Measurements from ENCODE around the gene DFFA. TPM values are rescaled to one million over a fixed set of nuclear protein-coding genes. Genes with fewer than 3 reads are reported as not detected.
"Not testable (repeated sequence)": the region's sequence is repeated elsewhere in the genome, so short reads cannot be mapped to it uniquely, and the experiment has no call there.

The DFFA gene
- total RNA-seq, 1 experiment from 2014 or later = 40.6 TPM

DNA sequence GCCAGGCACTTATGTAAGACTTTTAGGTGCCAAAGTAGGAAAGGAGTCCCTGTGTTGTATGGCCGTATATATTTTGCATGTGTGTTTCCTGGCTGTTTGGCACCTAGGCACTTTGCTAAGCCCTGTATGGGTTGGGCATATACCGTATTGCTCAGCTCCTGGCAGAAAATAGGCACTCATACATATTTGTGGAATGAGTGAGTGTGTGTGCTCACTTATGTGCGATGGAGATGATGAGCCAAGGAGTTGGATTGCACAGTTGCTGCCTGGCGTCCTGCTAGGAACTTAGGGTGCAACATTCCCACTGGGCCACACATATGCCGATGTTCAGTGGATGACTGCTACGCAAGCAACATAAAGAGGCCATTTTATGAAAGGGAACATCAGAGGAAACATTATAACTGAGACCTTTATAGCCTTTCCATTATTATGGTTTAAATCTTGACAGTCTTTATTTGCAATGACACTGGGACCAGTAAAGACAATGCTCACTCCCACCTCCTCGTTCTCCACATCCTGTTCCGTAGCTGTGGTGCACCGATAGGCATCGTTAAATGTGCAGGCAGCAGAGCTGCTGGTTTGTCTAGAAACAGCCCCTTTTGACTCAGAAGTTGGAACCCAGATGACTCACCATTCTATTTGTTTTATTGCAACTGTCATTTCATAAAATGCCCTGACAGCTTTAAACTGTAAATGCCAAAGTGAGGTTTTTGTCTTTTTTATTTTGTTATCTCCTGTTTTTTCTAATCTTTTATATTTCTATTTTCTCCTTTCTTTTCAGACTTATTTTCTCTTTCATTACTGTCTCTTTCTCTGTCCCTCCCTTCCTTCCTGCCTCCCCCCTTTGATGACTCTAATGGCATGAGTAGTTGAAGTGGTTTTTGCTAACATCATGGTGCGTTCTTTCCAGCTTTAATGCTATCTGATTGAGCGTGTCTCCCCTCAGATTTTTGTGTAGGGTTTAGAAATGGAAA, 38.5 kb upstream of the DFFA start:
- Histone ChIP-seq H3K4me1 (replicated peaks) (peaks cover 45% of the 10 kb centered on the region), H3K4me3 (no peak overlapping the region), H3K27me3 (replicated peaks) (no peaks in the 10 kb centered on the region)

GRCh38 chr1:10509809-10510509, 37.6 kb upstream of the DFFA start:
- peak overlapping the region; percentile 89 for H3K27ac ChIP-seq
- no peak overlapping the region for H3K4me3 ChIP-seq
- no peaks in the 10 kb centered on the region; the same call in 1 of the 2 replicates for H3K36me3 ChIP-seq
- H3K4me1 ChIP-seq (replicated peaks) = peaks cover 45% of the 10 kb centered on the region
- DNase-seq (ENCODE audit: low read depth in 1 of 2, low spot score in 2 of 2) = no peak
- no peaks in the 10 kb centered on the region for H3K9me3 ChIP-seq (replicated peaks)
- no peaks in the 10 kb centered on the region for H3K27me3 ChIP-seq (replicated peaks)

More for the DNA sequence above, 38.5 kb upstream of the DFFA start:
- Histone ChIP-seq H3K9me3 (replicated peaks) (no peaks in the 10 kb centered on the region), H3K36me3 (no peaks in the 10 kb centered on the region; the same call in 1 of the 2 replicates), H3K27ac (peak overlapping the region; percentile 89)
- peak; percentile 84 to 86 for DNase-seq (ENCODE audit: low read depth in 1 of 2, low spot score in 2 of 2)

DNA sequence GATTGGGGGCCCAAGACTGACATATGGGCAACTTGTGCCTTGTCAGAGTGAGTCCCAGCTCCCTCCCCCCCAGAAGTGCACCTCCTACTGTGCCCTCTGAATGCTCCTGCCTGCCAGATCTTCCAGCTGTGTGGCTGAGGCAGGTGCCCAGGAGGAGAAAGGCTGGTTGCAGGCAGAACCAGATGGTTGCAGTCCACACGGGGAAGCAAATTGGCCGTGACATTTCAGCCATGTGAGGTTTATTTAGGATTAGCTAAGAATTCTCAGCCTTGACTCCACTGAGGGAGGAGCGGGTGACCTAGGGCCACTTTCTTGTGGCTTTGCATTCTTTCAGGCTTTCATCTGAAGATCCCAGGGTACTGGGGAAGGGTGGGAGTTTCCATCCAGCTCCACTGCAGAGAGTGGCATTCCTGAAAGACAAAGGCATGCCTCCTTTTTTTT, 36.2 kb upstream of the DFFA start:
- Histone ChIP-seq H3K4me1 (replicated peaks) (peaks cover 45% of the 10 kb centered on the region), H3K27me3 (replicated peaks) (no peaks in the 10 kb centered on the region), H3K9me3 (replicated peaks) (no peaks in the 10 kb centered on the region), H3K27ac (no peak overlapping the region), H3K4me3 (no peak overlapping the region), H3K36me3 (no peaks in the 10 kb centered on the region; the same call in 1 of the 2 replicates)
- DNase-seq (ENCODE audit: low read depth in 1 of 2, low spot score in 2 of 2) = peak; percentile 44 to 50

DNA sequence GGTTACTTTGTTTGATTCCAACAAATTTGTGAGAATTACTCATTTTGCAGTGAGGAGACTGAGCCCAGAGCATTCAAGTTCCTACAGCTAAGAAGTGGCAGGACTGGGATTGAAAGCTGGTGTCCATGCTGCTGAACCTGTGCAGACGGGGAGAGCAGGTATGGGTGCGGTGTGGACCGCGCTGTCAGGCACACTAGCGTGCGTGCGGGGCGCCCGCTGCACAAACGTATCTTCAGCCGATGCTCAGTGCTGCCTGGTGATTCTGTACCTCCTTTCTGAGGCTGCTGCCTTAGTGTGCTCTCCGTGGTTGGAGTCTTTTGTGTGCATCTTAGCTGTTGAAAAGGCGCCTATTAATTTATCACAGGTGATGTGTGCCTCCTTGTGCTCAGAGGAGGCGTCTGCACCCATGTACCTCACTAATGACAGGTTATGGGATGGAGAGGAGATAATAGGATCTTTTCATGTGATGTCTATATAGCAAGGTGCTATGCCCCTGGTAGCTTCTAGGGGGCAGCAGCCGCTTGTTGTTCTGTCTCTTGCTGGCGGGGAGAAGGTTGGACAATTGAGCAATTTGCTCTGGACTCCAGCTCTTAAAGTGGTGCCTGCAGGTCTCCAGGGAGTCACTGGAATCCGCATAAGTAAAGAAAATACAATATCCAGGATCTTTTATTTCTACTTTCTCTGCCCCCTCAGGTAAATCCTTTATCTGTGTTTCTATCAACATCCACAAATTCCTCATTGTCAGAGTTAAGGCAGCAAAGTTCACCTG, 35.0 kb upstream of the DFFA start:
- H3K36me3 ChIP-seq = no peaks in the 10 kb centered on the region; the same call in 1 of the 2 replicates
- H3K9me3 ChIP-seq (replicated peaks) = no peaks in the 10 kb centered on the region
- H3K4me3 ChIP-seq = no peak overlapping the region
- H3K27me3 ChIP-seq (replicated peaks) = no peaks in the 10 kb centered on the region
- peak; percentile 52 to 66 for DNase-seq (ENCODE audit: low read depth in 1 of 2, low spot score in 2 of 2)
- peaks cover 45% of the 10 kb centered on the region for H3K4me1 ChIP-seq (replicated peaks)
- no peak overlapping the region for H3K27ac ChIP-seq

GRCh38 chr1:10506677-10507047, 34.3 kb upstream of the DFFA start:
- no peak overlapping the region for H3K27ac ChIP-seq
- no peaks in the 10 kb centered on the region for H3K27me3 ChIP-seq (replicated peaks)
- no peaks in the 10 kb centered on the region; the same call in 1 of the 2 replicates for H3K36me3 ChIP-seq
- H3K4me1 ChIP-seq (replicated peaks) = peaks cover 39% of the 10 kb centered on the region
- H3K9me3 ChIP-seq (replicated peaks) = no peaks in the 10 kb centered on the region
- no peak overlapping the region for H3K4me3 ChIP-seq
- DNase-seq (ENCODE audit: low read depth in 1 of 2, low spot score in 2 of 2) = no peak

DNA sequence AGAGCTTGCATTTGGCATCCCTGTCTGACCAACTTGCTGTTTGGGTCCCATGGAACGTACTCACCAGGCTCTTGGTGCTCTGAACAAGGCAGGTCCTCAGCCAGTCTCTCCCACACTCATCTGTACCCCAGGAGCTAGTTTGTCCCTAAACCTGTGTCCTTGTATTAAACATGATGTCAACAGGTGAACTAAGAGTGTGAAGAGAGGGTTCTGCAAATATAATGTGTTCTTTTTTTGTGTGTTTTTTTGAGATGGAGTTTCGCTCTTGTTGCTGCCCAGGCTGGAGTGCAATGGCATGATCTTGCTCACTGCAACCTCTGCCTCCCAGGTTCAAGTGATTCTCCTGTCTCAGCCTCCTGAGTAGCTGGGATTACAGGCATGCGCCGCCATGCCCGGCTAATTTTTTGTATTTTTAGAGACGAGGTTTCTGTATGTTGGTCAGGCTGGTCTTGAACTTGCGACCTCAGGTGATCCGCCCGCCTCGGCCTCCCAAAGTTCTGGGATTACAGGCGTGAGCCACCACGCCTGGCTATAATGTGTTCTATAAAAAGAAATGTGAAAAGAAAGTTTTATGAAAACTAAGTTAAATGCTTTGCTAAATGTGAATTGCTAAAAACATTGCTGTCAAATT, 33.8 kb upstream of the DFFA start:
- H3K4me3 ChIP-seq; H3K27me3 ChIP-seq (replicated peaks); H3K27ac ChIP-seq; H3K36me3 ChIP-seq; H3K9me3 ChIP-seq (replicated peaks); DNase-seq (ENCODE audit: low read depth in 1 of 2, low spot score in 2 of 2): not testable (repeated sequence)
- H3K4me1 ChIP-seq (replicated peaks) = peaks cover 34% of the 10 kb centered on the region

- peaks cover 15% of the 10 kb centered on the region for H3K4me1 ChIP-seq (replicated peaks)
- no peak overlapping the region for H3K27ac ChIP-seq
- DNase-seq (ENCODE audit: low read depth in 1 of 2, low spot score in 2 of 2) = no peak
- no peaks in the 10 kb centered on the region for H3K9me3 ChIP-seq (replicated peaks)
- H3K36me3 ChIP-seq = no peaks in the 10 kb centered on the region
- H3K4me3 ChIP-seq = no peak overlapping the region
- H3K27me3 ChIP-seq (replicated peaks) = no peaks in the 10 kb centered on the region
Observed at GRCh38 chr1:10504249-10504648, 31.9 kb upstream of the DFFA start.

GRCh38 chr1:10502206-10502605, 29.9 kb upstream of the DFFA start:
- DNase-seq (ENCODE audit: low read depth in 1 of 2, low spot score in 2 of 2) = no peak
- Histone ChIP-seq H3K27ac (no peak overlapping the region), H3K27me3 (replicated peaks) (no peaks in the 10 kb centered on the region), H3K9me3 (replicated peaks) (no peaks in the 10 kb centered on the region), H3K4me3 (no peak overlapping the region), H3K36me3 (0 out of 2 replicates have a peak, but pooled peaks cover 5% of the 10 kb centered on the region), H3K4me1 (replicated peaks) (no peaks in the 10 kb centered on the region; the same call in 1 of the 2 replicates)

DNA sequence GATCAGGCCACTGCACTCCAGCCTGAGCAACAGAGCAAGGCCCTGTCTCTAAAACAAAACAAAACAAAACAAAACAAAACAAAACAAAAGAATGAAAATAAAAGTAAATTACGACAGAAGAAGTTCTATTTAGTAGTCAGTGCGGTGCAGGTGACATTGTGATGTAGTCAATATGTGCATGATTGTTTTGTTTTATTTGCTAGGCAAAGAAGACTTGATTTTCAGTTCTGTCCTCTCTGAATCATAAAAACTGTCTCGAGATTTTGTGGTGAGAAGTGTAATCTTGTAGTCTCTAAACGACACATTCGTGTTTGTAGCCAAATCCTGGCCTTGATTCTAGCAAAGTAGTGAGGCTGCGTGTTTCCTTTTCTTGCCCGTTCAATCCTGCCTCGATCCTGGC, 25.9 kb upstream of the DFFA start:
- H3K4me1 ChIP-seq (replicated peaks) = peaks cover 5% of the 10 kb centered on the region
- H3K27me3 ChIP-seq (replicated peaks) = no peaks in the 10 kb centered on the region
- peaks cover 21% of the 10 kb centered on the region for H3K36me3 ChIP-seq
- DNase-seq (ENCODE audit: low read depth in 1 of 2, low spot score in 2 of 2) = no peak
- H3K4me3 ChIP-seq = no peak overlapping the region
- no peaks in the 10 kb centered on the region for H3K9me3 ChIP-seq (replicated peaks)
- H3K27ac ChIP-seq = no peak overlapping the region

- Histone ChIP-seq H3K27me3 (replicated peaks) (no peaks in the 10 kb centered on the region), H3K27ac (no peak overlapping the region), H3K9me3 (replicated peaks) (no peaks in the 10 kb centered on the region), H3K4me3 (no peak overlapping the region), H3K4me1 (replicated peaks) (peaks cover 5% of the 10 kb centered on the region), H3K36me3 (peaks cover 21% of the 10 kb centered on the region)
- DNase-seq (ENCODE audit: low read depth in 1 of 2, low spot score in 2 of 2) = no peak
Observed at GRCh38 chr1:10497109-10497508, 24.8 kb upstream of the DFFA start.

- H3K9me3 ChIP-seq (replicated peaks) = no peaks in the 10 kb centered on the region
- H3K27me3 ChIP-seq (replicated peaks) = no peaks in the 10 kb centered on the region
- no peak overlapping the region for H3K4me3 ChIP-seq
- no peak overlapping the region for H3K27ac ChIP-seq
- peaks cover 21% of the 10 kb centered on the region for H3K36me3 ChIP-seq
- H3K4me1 ChIP-seq (replicated peaks) = peaks cover 5% of the 10 kb centered on the region
- DNase-seq (ENCODE audit: low read depth in 1 of 2, low spot score in 2 of 2) = no peak
Observed at GRCh38 chr1:10495952-10496351, 23.6 kb upstream of the DFFA start.

- H3K4me1 ChIP-seq (replicated peaks) = peaks cover 5% of the 10 kb centered on the region
- DNase-seq (ENCODE audit: low read depth in 1 of 2, low spot score in 2 of 2) = no peak
- H3K4me3 ChIP-seq = no peak overlapping the region
- peaks cover 21% of the 10 kb centered on the region for H3K36me3 ChIP-seq
- H3K27me3 ChIP-seq (replicated peaks) = no peaks in the 10 kb centered on the region
- H3K27ac ChIP-seq = no peak overlapping the region
- no peaks in the 10 kb centered on the region for H3K9me3 ChIP-seq (replicated peaks)
Observed at GRCh38 chr1:10495475-10495817, 23.1 kb upstream of the DFFA start.

All from SJSA1 (cell line).